H9 (cell line): ENCODE measurements around the gene RHOB. TPM values are rescaled to one million over a fixed set of nuclear protein-coding genes. Genes with fewer than 3 reads are reported as not detected.
A peak's percentile ranks its signal among the peaks of the same experiment; 100 is the strongest.

Experiments
- DNase-seq: peaks from one replicate; pipeline ENCODE4 v3.0.0-alpha.2; 2017
- H2AFZ ChIP-seq: one replicate; pipeline ENCODE4 v1.6.1; 2013; ENCODE audit warnings: mild to moderate bottlenecking, low read length, control low read depth, moderate library complexity
- H2AK5ac ChIP-seq: 2 replicates; pipeline ENCODE4 v1.6.1; 2013; ENCODE audit warnings: low read length, control low read depth, mixed read lengths; ENCODE audit not compliant: insufficient read length
- H2BK120ac ChIP-seq: one replicate; pipeline ENCODE4 v1.6.1; 2013; ENCODE audit warnings: low read depth, mild to moderate bottlenecking, low read length, control low read depth, inconsistent platforms; ENCODE audit not compliant: poor library complexity, severe bottlenecking
- H2BK12ac ChIP-seq: 2 replicates; pipeline ENCODE4 v1.6.1; 2013; ENCODE audit warnings: low read length, control low read depth, mixed read lengths, low read depth; ENCODE audit not compliant: insufficient read length
- H2BK15ac ChIP-seq: 2 replicates; pipeline ENCODE4 v1.6.1; 2013; ENCODE audit warnings: low read depth, low read length, control low read depth
- H2BK20ac ChIP-seq: one replicate; pipeline ENCODE4 v1.6.1; 2013; ENCODE audit warnings: low read depth, mild to moderate bottlenecking, low read length, control low read depth, inconsistent platforms; ENCODE audit not compliant: poor library complexity, severe bottlenecking
- H2BK5ac ChIP-seq: 2 replicates; pipeline ENCODE4 v1.6.1; 2013; ENCODE audit warnings: low read length, control low read depth, mixed read lengths; ENCODE audit not compliant: insufficient read length
- H3K14ac ChIP-seq: 2 replicates; pipeline ENCODE4 v1.6.1; 2013; ENCODE audit warnings: low read length, control low read depth; ENCODE audit not compliant: insufficient read depth
- H3K18ac ChIP-seq: 2 replicates; pipeline ENCODE4 v1.6.1; 2013; ENCODE audit warnings: low read depth, mild to moderate bottlenecking, mixed read lengths, low read length, control low read depth; ENCODE audit not compliant: insufficient read length
- H3K23ac ChIP-seq: 2 replicates; pipeline ENCODE4 v1.6.1; 2013; ENCODE audit warnings: low read length, control low read depth, mixed read lengths, low read depth; ENCODE audit not compliant: insufficient read length
- H3K23me2 ChIP-seq: 2 replicates; pipeline ENCODE4 v1.6.1; 2013; ENCODE audit warnings: low read depth, mild to moderate bottlenecking, mixed read lengths, low read length, control low read depth; ENCODE audit not compliant: insufficient read length, poor library complexity, severe bottlenecking
- H3K27ac ChIP-seq: 2 replicates; pipeline ENCODE4 v1.5.1; 2013; ENCODE audit warnings: low read length, control low read depth, mixed read lengths, low read depth; ENCODE audit not compliant: insufficient read length
- H3K27me3 ChIP-seq: 2 replicates; pipeline ENCODE4 v1.6.1; 2013; ENCODE audit warnings: low read length, control low read depth, inconsistent platforms; ENCODE audit not compliant: insufficient read depth
- H3K4ac ChIP-seq: 2 replicates; pipeline ENCODE4 v1.6.1; 2013; ENCODE audit warnings: low read depth, mild to moderate bottlenecking, control low read depth, inconsistent platforms, low read length, moderate library complexity
- H3K4me1 ChIP-seq: 2 replicates; pipeline ENCODE4 v1.6.1; 2013; ENCODE audit warnings: low read length, control low read depth, inconsistent platforms; ENCODE audit not compliant: insufficient read depth
- H3K4me2 ChIP-seq: 2 replicates; pipeline ENCODE4 v1.6.1; 2013; ENCODE audit warnings: low read length, control low read depth, mixed read lengths; ENCODE audit not compliant: insufficient read length, insufficient read depth
- H3K56ac ChIP-seq: 2 replicates; pipeline ENCODE4 v1.6.1; 2013; ENCODE audit warnings: low read depth, mild to moderate bottlenecking, mixed read lengths, low read length, control low read depth; ENCODE audit not compliant: insufficient read length
- H3K79me1 ChIP-seq: 2 replicates; pipeline ENCODE4 v1.6.1; 2013; ENCODE audit warnings: low read depth, mild to moderate bottlenecking, moderate library complexity, low read length, control low read depth, inconsistent platforms; ENCODE audit not compliant: insufficient read depth, poor library complexity, severe bottlenecking
- H3K79me2 ChIP-seq: 2 replicates; pipeline ENCODE4 v1.6.1; 2013; ENCODE audit warnings: low read length, control low read depth, inconsistent platforms; ENCODE audit not compliant: insufficient read depth
- H3K9ac ChIP-seq: 2 replicates; pipeline ENCODE4 v1.6.1; 2013; ENCODE audit warnings: low read length, control low read depth, mixed read lengths; ENCODE audit not compliant: insufficient read length; ENCODE audit errors: extremely low read depth
- H3K9me3 ChIP-seq: one replicate; pipeline ENCODE4 v1.6.1; 2013; ENCODE audit warnings: low read depth, low read length, inconsistent platforms; ENCODE audit not compliant: control insufficient read depth
- H3T11ph ChIP-seq: one replicate; pipeline ENCODE4 v1.6.1; 2013; ENCODE audit warnings: mild to moderate bottlenecking, low read length, control low read depth, inconsistent platforms
- H4K20me1 ChIP-seq: one replicate; pipeline ENCODE4 v1.6.1; 2013; ENCODE audit not compliant: control insufficient read depth, insufficient read length, insufficient read depth
- H4K5ac ChIP-seq: 2 replicates; pipeline ENCODE4 v1.6.1; 2013; ENCODE audit warnings: low read depth, mild to moderate bottlenecking, mixed read lengths, low read length, control low read depth; ENCODE audit not compliant: insufficient read length
- H4K8ac ChIP-seq: replicated peaks from 2 replicates; pipeline ENCODE4 v1.6.1; 2013; ENCODE audit warnings: low read length, control low read depth, mixed read lengths, low read depth; ENCODE audit not compliant: insufficient read length
- H4K91ac ChIP-seq: 2 replicates; pipeline ENCODE4 v1.6.1; 2013; ENCODE audit warnings: low read depth, mild to moderate bottlenecking, moderate library complexity, mixed read lengths, low read length, control low read depth; ENCODE audit not compliant: insufficient read length
- H3K27ac Mint-ChIP-seq, 3 experiments: 2 replicates in 2 of 3; 3 replicates in 1 of 3; pipeline ENCODE4 v1.8.0; 2020 to 2021; ENCODE audit warnings: mixed read lengths in 3 of 3, mild to moderate bottlenecking in 1 of 3, moderate library complexity in 1 of 3
- H3K27me3 Mint-ChIP-seq: 2 replicates; pipeline ENCODE4 v1.8.0; 2021; ENCODE audit warnings: low read depth, mild to moderate bottlenecking, moderate library complexity, mixed read lengths
- H3K36me3 Mint-ChIP-seq, 3 experiments: 2 replicates in 2 of 3; 3 replicates in 1 of 3; pipeline ENCODE4 v1.8.0; 2020 to 2021; ENCODE audit warnings: low read depth in 3 of 3, mixed read lengths in 3 of 3; ENCODE audit not compliant: insufficient read depth in 1 of 3
- H3K4me1 Mint-ChIP-seq, 2 experiments: 2 replicates each; pipeline ENCODE4 v1.8.0; 2020; ENCODE audit warnings: mixed read lengths in 2 of 2
- H3K4me3 Mint-ChIP-seq, 2 experiments: 2 replicates in 1 of 2; 3 replicates in 1 of 2; pipeline ENCODE4 v1.8.0; 2020 to 2021; ENCODE audit warnings: mild to moderate bottlenecking in 2 of 2, mixed read lengths in 2 of 2, moderate library complexity in 1 of 2
- H3K9me3 Mint-ChIP-seq, 2 experiments: 2 replicates in 1 of 2; 3 replicates in 1 of 2; pipeline ENCODE4 v1.8.0; 2020; ENCODE audit warnings: mild to moderate bottlenecking in 2 of 2, mixed read lengths in 2 of 2, moderate library complexity in 1 of 2
- WGBS: extraction: QIAGEN DNeasy Blood & Tissue Kit; methylation state at CpG from one replicate; pipeline ENCODE4 v1.1.7; 2013; ENCODE audit warnings: missing lambda C conversion rate, low lambda C conversion rate, mixed read lengths; ENCODE audit not compliant: insufficient read length; ENCODE audit errors: extremely low coverage; 5-methylcytosine and 5-hydroxymethylcytosine counted together
- total RNA-seq: library from RNA; stranded (reverse); gene quantifications from 2 replicates; pipeline ENCODE4 v1.2.1, GENCODE V29; 2021
- TF ChIP-seq, protein P1 (sequence below): fragments of 200-600 bp; sonication (generic); conservative IDR thresholded peaks from 3 replicates; pipeline ENCODE4 v1.8.0; 2021; ENCODE audit warnings: antibody characterized with exemption, mild to moderate bottlenecking

Gene RHOB
- total RNA-seq, 1 experiment from 2014 or later, result 10.3 TPM

DNA sequence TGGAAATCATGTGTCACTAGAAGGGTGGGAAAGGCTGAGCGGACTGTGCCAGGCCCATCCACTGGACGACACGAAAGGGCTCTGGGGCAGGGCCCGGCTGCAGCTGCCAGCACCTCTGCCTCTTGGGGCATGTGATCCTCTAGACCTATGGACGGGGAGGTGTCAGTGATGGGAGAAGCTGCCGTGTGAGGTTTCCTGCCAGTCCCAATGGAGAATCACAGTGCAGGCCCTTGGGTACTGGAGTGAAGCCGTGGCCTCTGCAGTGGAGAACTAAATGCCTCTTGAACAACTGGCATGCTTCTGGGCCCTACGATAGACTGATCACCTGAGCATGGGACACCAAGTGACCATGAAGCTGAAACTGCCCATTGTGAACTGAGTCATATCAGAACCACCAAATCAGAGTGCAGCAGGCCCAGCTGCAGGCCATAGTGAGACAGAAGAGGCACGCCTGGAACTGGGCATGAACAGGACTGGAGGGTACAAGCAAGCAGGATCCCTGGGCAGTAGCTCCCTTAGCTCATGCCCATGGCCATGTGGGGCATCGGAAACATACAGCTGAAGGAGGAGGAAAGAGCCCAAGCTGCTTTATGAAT is 18.8 kb upstream of the RHOB start:
- H3K18ac ChIP-seq, result no peak overlapping the region
- no CpG with 5 or more reads among the region's 10 CpGs for WGBS

More for the DNA sequence above, 18.8 kb upstream of the RHOB start:
- TF ChIP-seq, protein P1, sequence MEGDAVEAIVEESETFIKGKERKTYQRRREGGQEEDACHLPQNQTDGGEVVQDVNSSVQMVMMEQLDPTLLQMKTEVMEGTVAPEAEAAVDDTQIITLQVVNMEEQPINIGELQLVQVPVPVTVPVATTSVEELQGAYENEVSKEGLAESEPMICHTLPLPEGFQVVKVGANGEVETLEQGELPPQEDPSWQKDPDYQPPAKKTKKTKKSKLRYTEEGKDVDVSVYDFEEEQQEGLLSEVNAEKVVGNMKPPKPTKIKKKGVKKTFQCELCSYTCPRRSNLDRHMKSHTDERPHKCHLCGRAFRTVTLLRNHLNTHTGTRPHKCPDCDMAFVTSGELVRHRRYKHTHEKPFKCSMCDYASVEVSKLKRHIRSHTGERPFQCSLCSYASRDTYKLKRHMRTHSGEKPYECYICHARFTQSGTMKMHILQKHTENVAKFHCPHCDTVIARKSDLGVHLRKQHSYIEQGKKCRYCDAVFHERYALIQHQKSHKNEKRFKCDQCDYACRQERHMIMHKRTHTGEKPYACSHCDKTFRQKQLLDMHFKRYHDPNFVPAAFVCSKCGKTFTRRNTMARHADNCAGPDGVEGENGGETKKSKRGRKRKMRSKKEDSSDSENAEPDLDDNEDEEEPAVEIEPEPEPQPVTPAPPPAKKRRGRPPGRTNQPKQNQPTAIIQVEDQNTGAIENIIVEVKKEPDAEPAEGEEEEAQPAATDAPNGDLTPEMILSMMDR, result no peak
- H3K23ac ChIP-seq, result no peak overlapping the region
- H2BK20ac ChIP-seq, result no peak overlapping the region
- no peak overlapping the region for H2BK15ac ChIP-seq
- Mint-ChIP-seq H3K36me3 (no peaks in the 10 kb centered on the region), H3K4me3 (no peak overlapping the region), H3K9me3 (no peaks in the 10 kb centered on the region), H3K4me1 (peaks cover 0 to 3% of the 10 kb centered on the region in 2 experiments; a peak in 1 of 4 replicates), H3K27ac (peak overlapping the region in 1 of 3 experiments; percentile 16; a peak in 1 of 7 replicates), H3K27me3 (peaks cover 7% of the 10 kb centered on the region)
- H3K4me1 ChIP-seq, result no peaks in the 10 kb centered on the region; the same call in 1 of the 2 replicates
- H3K9ac ChIP-seq, result no peak overlapping the region
- no peaks in the 10 kb centered on the region for H3K9me3 ChIP-seq
- H2BK120ac ChIP-seq, result no peak overlapping the region
- H4K8ac ChIP-seq, result no peak overlapping the region
- no peak overlapping the region for H3K14ac ChIP-seq
- H3K27ac ChIP-seq, result no peak overlapping the region
- H2AK5ac ChIP-seq, result no peak overlapping the region
- no peak overlapping the region for H3K4me2 ChIP-seq
- no peaks in the 10 kb centered on the region for H3K79me2 ChIP-seq
- H4K91ac ChIP-seq, result no peak overlapping the region
- no peak overlapping the region for H4K5ac ChIP-seq
- H3K27me3 ChIP-seq, result no peaks in the 10 kb centered on the region
- no peak for DNase-seq
- H3K23me2 ChIP-seq, result no peaks in the 10 kb centered on the region
- no peak overlapping the region for H3K4ac ChIP-seq
- no peak overlapping the region for H2AFZ ChIP-seq
- H2BK12ac ChIP-seq, result no peak overlapping the region
- no peak overlapping the region for H3T11ph ChIP-seq
- H4K20me1 ChIP-seq, result no peaks in the 10 kb centered on the region
- H3K56ac ChIP-seq, result no peak overlapping the region
- H2BK5ac ChIP-seq, result no peak overlapping the region
- no peaks in the 10 kb centered on the region for H3K79me1 ChIP-seq
